ENCODE data around the gene PRM1.

GRCh38 chr16:11319529-11320146 is 38.5 kb upstream of the PRM1 start:
- TF ChIP-seq CTCF (IDR thresholded peaks at IDR 0.05) (no peak), POLR2A (IDR thresholded peaks at IDR 0.05) (no peak), POLR2AphosphoS5 (IDR thresholded peaks at IDR 0.05) (no peak)

All from breast epithelium (tissue), 3 donors.